ENCODE measurements around the gene TBL1XR1. TPM values are rescaled to one million over a fixed set of nuclear protein-coding genes. Genes with fewer than 3 reads are reported as not detected.
A peak's percentile ranks its signal among the peaks of the same experiment; 100 is the strongest.

TBL1XR1 gene
- total RNA-seq, 1 donor from 2014 or later = 153 TPM

GRCh38 chr3:177071496-177072156 lies 125.7 kb downstream of the TBL1XR1 start:
- H3K9me3 Mint-ChIP-seq = peaks cover 17% of the 10 kb centered on the region
- no peak for TF ChIP-seq CTCF (conservative IDR thresholded peaks at IDR 0.05)
- H3K4me1 Mint-ChIP-seq = peaks cover 13% of the 10 kb centered on the region

GRCh38 chr3:177069514-177070329 lies 127.6 kb downstream of the TBL1XR1 start:
- no peak for TF ChIP-seq CTCF (conservative IDR thresholded peaks at IDR 0.05)
- Mint-ChIP-seq H3K36me3 (ENCODE audit: low read depth) (peaks cover 16% of the 10 kb centered on the region), H3K9me3 (peaks cover 6% of the 10 kb centered on the region), H3K4me1 (peaks cover 19% of the 10 kb centered on the region), H3K27ac (ENCODE audit: unreplicated experiment) (peak overlapping the region; percentile 87), H3K4me3 (no peak overlapping the region), H3K27me3 (ENCODE audit: low read depth) (no peaks in the 10 kb centered on the region)
- no peak for DNase-seq (ENCODE audit: low read depth, low spot score)

More at GRCh38 chr3:177071496-177072156, 125.7 kb downstream of the TBL1XR1 start:
- H3K27ac Mint-ChIP-seq (ENCODE audit: unreplicated experiment) = no peak overlapping the region
- no peak overlapping the region for H3K4me3 Mint-ChIP-seq
- peaks cover 33% of the 10 kb centered on the region for H3K36me3 Mint-ChIP-seq (ENCODE audit: low read depth)
- DNase-seq (ENCODE audit: low read depth, low spot score) = no peak
- no peaks in the 10 kb centered on the region for H3K27me3 Mint-ChIP-seq (ENCODE audit: low read depth)

- peaks cover 2% of the 10 kb centered on the region for H3K9me3 Mint-ChIP-seq
- DNase-seq (ENCODE audit: low read depth, low spot score) = no peak
- peaks cover 11% of the 10 kb centered on the region for H3K36me3 Mint-ChIP-seq (ENCODE audit: low read depth)
- no peaks in the 10 kb centered on the region for H3K27me3 Mint-ChIP-seq (ENCODE audit: low read depth)
- TF ChIP-seq CTCF (conservative IDR thresholded peaks at IDR 0.05) = no peak
- no peak overlapping the region for H3K4me3 Mint-ChIP-seq
- H3K4me1 Mint-ChIP-seq = peaks cover 17% of the 10 kb centered on the region
- H3K27ac Mint-ChIP-seq (ENCODE audit: unreplicated experiment) = no peak overlapping the region
These were observed 128.3 kb downstream of the TBL1XR1 start for GRCh38 chr3:177068967-177069366.

GRCh38 chr3:177066068-177066467 lies 131.2 kb downstream of the TBL1XR1 start:
- Mint-ChIP-seq H3K4me3 (no peak overlapping the region), H3K27me3 (ENCODE audit: low read depth) (no peaks in the 10 kb centered on the region), H3K4me1 (peaks cover 14% of the 10 kb centered on the region), H3K9me3 (no peaks in the 10 kb centered on the region), H3K27ac (ENCODE audit: unreplicated experiment) (peak overlapping the region; percentile 9), H3K36me3 (ENCODE audit: low read depth) (peaks cover 3% of the 10 kb centered on the region)
- no peak for DNase-seq (ENCODE audit: low read depth, low spot score)
- TF ChIP-seq CTCF (conservative IDR thresholded peaks at IDR 0.05) = no peak

GRCh38 chr3:177065285-177066033 lies 131.8 kb downstream of the TBL1XR1 start:
- no peak for DNase-seq (ENCODE audit: low read depth, low spot score)
- Mint-ChIP-seq H3K4me3 (no peak overlapping the region), H3K9me3 (no peaks in the 10 kb centered on the region), H3K27me3 (ENCODE audit: low read depth) (no peaks in the 10 kb centered on the region), H3K4me1 (peaks cover 14% of the 10 kb centered on the region), H3K36me3 (ENCODE audit: low read depth) (peaks cover 3% of the 10 kb centered on the region), H3K27ac (ENCODE audit: unreplicated experiment) (no peak overlapping the region)
- TF ChIP-seq CTCF (conservative IDR thresholded peaks at IDR 0.05) = no peak

All from neural crest cell (in vitro differentiated cells).